Uterus (tissue), 4 donors: Measurements from ENCODE around the gene SOD2. TPM values are rescaled to one million over a fixed set of nuclear protein-coding genes. Genes with fewer than 3 reads are reported as not detected.
"Not testable (repeated sequence)": the region's sequence is repeated elsewhere in the genome, so short reads cannot be mapped to it uniquely, and the experiment has no call there.

Experiments
- DNase-seq, 2 donors: peaks; one replicate each; pipeline ENCODE4 v3.0.0-alpha.2; 2019 to 2020
- H3K27ac ChIP-seq, 2 donors: fragments of 200-600 bp; sonication (generic); 1 replicate in 1 of 2; 2 replicates in 1 of 2; pipeline ENCODE4 v1.5.1; 2016 to 2018
- H3K27me3 ChIP-seq, 2 donors: fragments of 200-600 bp; sonication (generic); one replicate each; pipeline ENCODE4 v1.5.1; 2018 to 2019; ENCODE audit warnings: control low read depth in 1 of 2
- H3K36me3 ChIP-seq, 2 donors: fragments of 200-600 bp; sonication (generic); one replicate each; pipeline ENCODE4 v1.5.1; 2019; ENCODE audit warnings: control low read depth in 1 of 2
- H3K4me1 ChIP-seq, 2 donors: fragments of 200-600 bp; sonication (generic); one replicate each; pipeline ENCODE4 v1.5.1; 2018 to 2019; ENCODE audit warnings: control low read depth in 1 of 2
- H3K4me3 ChIP-seq, 2 donors: fragments of 200-600 bp; sonication (generic); 1 replicate in 1 of 2; 2 replicates in 1 of 2; pipeline ENCODE4 v1.5.1; 2018 to 2019; ENCODE audit warnings: mild to moderate bottlenecking in 1 of 2
- H3K9me3 ChIP-seq, 2 donors: fragments of 200-600 bp; sonication (generic); one replicate each; pipeline ENCODE4 v1.5.1; 2019; ENCODE audit warnings: control low read depth in 1 of 2
- CTCF ChIP-seq, 4 experiments: fragments of 200-600 bp in 2 of 4; fragments of 450-650 bp in 2 of 4; sonication (generic) in 2 of 4; IDR thresholded peaks; one replicate each; pipeline ENCODE4 v1.5.1; 2016 to 2019; ENCODE audit warnings: antibody characterized with exemption in 4 of 4, mild to moderate bottlenecking in 2 of 4, moderate library complexity in 1 of 4
- POLR2A ChIP-seq, 2 donors: fragments of 450-650 bp; IDR thresholded peaks; one replicate each; pipeline ENCODE4 v1.6.1; 2016; ENCODE audit warnings: antibody characterized with exemption in 2 of 2, mild to moderate bottlenecking in 1 of 2, moderate library complexity in 1 of 2
- intact Hi-C: fragments of 100-400 bp; cut with DNase I; formaldehyde crosslinking; loops from one replicate; pipeline ENCODE4 v1.15.1; 2023; ENCODE audit warnings: low total_unique reads
- total RNA-seq, 4 donors: library from RNA; depleted of rRNA in 3 of 4; stranded (reverse); fragments of >200 nt in 3 of 4; gene quantifications; one replicate each; pipeline versions ENCODE4 v1.1.0 to v1.2.4, GENCODE V29; 2014 to 2023
- donor health status: DM: yes; HTN: yes; CAD: no.

The SOD2 gene
- total RNA-seq, 4 donors from 2014 or later = 34.1 to 305 (median 208) TPM

- no peaks in the 10 kb centered on the region for H3K9me3 ChIP-seq
- DNase-seq = no peak
- H3K4me3 ChIP-seq = peak overlapping the region; percentile 55 to 80
- no peaks in the 10 kb centered on the region for H3K36me3 ChIP-seq
- H3K27me3 ChIP-seq = no peaks in the 10 kb centered on the region
- peak overlapping the region; percentile 95 to 97 for H3K27ac ChIP-seq
- H3K4me1 ChIP-seq = peaks cover 5 to 6% of the 10 kb centered on the region in 2 donors
- intact Hi-C loops = loop anchor here (5.0 kb wide), 1 partner anchor 95 kb away; the partner anchor contains the start of gene TCP1
- TF ChIP-seq POLR2A (IDR thresholded peaks at IDR 0.05) = no peak
- TF ChIP-seq CTCF (IDR thresholded peaks at IDR 0.05) = no peak
Measured at GRCh38 chr6:159691963-159692287, 1.1 kb downstream of the SOD2 start.

GRCh38 chr6:159691133-159691962, 1.7 kb downstream of the SOD2 start:
- no peaks in the 10 kb centered on the region for H3K36me3 ChIP-seq
- peak in 1 of 2 donors; percentile 20 for TF ChIP-seq POLR2A (IDR thresholded peaks at IDR 0.05)
- peak; percentile 70 to 97 (median 89) for TF ChIP-seq CTCF (IDR thresholded peaks at IDR 0.05)
- H3K27ac ChIP-seq = peak overlapping the region; percentile 95 to 97
- H3K4me1 ChIP-seq = peaks cover 5 to 6% of the 10 kb centered on the region in 2 donors
- no peaks in the 10 kb centered on the region for H3K9me3 ChIP-seq
- H3K4me3 ChIP-seq = peak overlapping the region; percentile 55 to 80
- intact Hi-C loops = loop anchor here (5.0 kb wide), 1 partner anchor 96 kb away; the partner anchor contains the start of gene TCP1
- no peaks in the 10 kb centered on the region for H3K27me3 ChIP-seq
- peak in 1 of 2 donors; percentile 51 for DNase-seq

- H3K4me1 ChIP-seq, H3K4me3 ChIP-seq, H3K9me3 ChIP-seq, H3K27me3 ChIP-seq, DNase-seq, H3K36me3 ChIP-seq: not testable (repeated sequence)
- intact Hi-C loops = loop anchor here (5.0 kb wide), 1 partner anchor 97 kb away; the partner anchor contains the start of gene TCP1
- H3K27ac ChIP-seq = peak overlapping the region in 1 of 2 donors; percentile 97
Measured at GRCh38 chr6:159690135-159690534, 2.9 kb downstream of the SOD2 start.

GRCh38 chr6:159689001-159689400, 4.0 kb downstream of the SOD2 start:
- TF ChIP-seq POLR2A (IDR thresholded peaks at IDR 0.05) (no peak), CTCF (IDR thresholded peaks at IDR 0.05) (no peak)
- H3K9me3 ChIP-seq = no peaks in the 10 kb centered on the region
- H3K4me3 ChIP-seq = no peak overlapping the region
- peaks cover 5 to 6% of the 10 kb centered on the region in 2 donors for H3K4me1 ChIP-seq
- no peak overlapping the region for H3K27ac ChIP-seq
- no peaks in the 10 kb centered on the region for H3K36me3 ChIP-seq
- intact Hi-C loops = no loop called here
- no peak for DNase-seq
- H3K27me3 ChIP-seq = no peaks in the 10 kb centered on the region

GRCh38 chr6:159688266-159688905, 4.7 kb downstream of the SOD2 start:
- H3K4me1 ChIP-seq = peaks cover 5 to 6% of the 10 kb centered on the region in 2 donors
- H3K36me3 ChIP-seq = no peaks in the 10 kb centered on the region
- TF ChIP-seq POLR2A (IDR thresholded peaks at IDR 0.05) = no peak
- TF ChIP-seq CTCF (IDR thresholded peaks at IDR 0.05) = no peak
- intact Hi-C loops = no loop called here
- no peaks in the 10 kb centered on the region for H3K27me3 ChIP-seq
- H3K4me3 ChIP-seq = no peak overlapping the region
- no peak overlapping the region for H3K27ac ChIP-seq
- no peaks in the 10 kb centered on the region for H3K9me3 ChIP-seq
- no peak for DNase-seq
